ENCODE measurements around the gene SPATS2.

The SPATS2 gene

DNA sequence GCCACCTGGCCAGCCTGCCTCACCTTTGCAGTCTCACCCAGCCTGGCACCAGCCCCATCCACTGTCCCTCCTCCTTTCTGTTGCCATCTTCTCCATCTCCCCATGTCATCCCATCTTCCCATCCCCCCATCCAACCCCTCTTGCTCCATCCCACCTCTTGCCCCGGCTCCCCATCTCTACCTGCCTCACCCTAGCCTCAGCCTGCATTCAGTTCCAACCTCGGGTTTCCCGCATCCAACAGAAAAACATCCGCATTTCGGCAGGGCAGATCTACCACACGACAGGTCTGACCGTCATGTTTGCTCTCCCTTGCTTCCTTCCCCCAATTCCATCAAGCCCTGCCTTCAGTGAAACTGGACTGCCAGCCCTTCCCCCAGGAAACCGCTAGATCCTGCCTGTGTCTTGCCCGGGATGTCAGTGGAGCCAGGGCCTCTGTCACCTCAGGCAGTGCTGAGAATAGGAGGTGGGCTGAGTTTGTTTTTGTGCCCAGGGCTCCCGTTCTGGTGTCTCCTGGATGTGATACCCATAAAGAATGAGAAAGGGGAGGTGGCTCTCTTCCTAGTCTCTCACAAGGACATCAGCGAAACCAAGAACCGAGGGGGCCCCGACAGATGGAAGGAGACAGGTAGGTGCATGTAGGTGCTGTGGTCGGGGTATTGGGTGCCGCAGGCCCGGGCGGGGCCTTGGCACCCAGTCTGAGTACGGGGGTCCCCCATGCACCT lies 174.0 kb downstream of the SPATS2 start:
- DNase-seq (ENCODE audit: low read depth), result no peak

DNA sequence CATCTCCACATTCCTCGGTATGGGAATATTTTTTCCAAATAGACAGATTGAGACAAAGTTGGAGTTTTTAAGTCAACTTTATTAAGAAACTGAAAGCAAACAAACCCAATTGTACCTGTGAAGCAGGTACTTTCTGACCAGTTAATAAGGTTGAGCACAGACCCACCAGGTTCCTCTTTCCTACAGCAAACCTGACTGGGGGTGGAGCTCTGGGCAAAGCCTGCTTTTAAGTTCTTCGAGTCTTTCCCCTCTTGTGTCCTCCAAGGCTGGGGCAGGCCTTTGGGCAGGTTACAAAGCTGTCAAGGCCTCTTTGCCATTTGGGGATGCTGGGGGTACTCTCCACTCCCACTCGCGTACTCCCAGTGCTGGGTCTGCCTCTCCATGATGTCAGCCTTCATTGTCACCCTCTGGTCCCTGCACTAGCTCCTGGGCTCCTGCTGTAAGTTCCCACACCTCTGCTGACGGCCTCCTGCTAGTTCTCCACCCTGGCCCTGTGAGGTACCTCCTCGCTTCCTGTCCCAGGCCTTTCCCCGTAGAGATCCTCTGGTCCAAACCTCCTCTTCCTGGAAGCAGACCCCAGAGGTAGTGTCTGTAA lies 174.7 kb downstream of the SPATS2 start:
- DNase-seq (ENCODE audit: low read depth), result no peak

DNA sequence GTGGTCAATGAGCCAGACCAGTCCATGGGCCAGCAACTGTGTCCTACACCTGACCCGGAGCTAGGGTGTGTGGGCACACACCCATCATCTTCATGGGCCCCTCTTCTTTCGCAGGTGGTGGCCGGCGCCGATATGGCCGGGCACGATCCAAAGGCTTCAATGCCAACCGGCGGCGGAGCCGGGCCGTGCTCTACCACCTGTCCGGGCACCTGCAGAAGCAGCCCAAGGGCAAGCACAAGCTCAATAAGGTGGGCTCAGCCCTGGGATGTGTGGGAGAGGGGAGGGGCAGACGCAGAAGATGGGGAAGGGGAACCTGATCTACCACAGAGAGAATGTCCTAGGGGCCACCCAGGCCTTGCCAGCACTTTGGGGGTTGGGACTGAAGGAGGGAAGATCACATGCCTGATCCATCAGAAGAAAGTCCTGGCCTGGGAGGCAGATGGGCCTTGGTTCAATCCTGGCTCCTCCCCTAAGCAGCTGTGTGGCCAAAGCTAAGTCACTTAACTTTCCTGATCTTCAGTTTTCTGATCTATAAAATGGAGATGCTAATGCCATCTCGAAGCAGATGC lies 175.4 kb downstream of the SPATS2 start:
- no peak for DNase-seq (ENCODE audit: low read depth)

DNA sequence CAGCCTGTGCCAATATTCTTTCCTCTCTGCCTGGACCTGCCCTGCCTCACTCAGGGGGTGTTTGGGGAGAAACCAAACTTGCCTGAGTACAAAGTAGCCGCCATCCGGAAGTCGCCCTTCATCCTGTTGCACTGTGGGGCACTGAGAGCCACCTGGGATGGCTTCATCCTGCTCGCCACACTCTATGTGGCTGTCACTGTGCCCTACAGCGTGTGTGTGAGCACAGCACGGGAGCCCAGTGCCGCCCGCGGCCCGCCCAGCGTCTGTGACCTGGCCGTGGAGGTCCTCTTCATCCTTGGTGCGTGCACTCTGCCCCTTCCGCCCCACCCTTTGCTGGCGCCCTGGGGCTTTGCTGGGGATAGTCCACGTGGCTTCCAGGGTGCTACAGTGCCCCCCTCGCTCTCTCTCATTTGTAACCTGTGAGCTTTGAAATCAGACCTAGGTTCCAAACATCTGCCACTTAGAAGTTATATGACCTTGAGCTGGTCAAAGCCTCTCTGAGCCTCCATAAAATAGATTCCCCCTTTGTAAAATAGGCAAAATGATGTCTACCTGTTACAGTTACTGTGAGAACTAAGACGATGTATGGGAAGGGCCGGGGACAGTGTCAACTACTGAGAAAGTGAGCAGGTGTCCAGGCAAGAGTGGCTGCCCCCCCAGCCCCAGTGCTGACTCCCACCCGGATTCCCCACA lies 176.1 kb downstream of the SPATS2 start:
- no peak for DNase-seq (ENCODE audit: low read depth)

DNA sequence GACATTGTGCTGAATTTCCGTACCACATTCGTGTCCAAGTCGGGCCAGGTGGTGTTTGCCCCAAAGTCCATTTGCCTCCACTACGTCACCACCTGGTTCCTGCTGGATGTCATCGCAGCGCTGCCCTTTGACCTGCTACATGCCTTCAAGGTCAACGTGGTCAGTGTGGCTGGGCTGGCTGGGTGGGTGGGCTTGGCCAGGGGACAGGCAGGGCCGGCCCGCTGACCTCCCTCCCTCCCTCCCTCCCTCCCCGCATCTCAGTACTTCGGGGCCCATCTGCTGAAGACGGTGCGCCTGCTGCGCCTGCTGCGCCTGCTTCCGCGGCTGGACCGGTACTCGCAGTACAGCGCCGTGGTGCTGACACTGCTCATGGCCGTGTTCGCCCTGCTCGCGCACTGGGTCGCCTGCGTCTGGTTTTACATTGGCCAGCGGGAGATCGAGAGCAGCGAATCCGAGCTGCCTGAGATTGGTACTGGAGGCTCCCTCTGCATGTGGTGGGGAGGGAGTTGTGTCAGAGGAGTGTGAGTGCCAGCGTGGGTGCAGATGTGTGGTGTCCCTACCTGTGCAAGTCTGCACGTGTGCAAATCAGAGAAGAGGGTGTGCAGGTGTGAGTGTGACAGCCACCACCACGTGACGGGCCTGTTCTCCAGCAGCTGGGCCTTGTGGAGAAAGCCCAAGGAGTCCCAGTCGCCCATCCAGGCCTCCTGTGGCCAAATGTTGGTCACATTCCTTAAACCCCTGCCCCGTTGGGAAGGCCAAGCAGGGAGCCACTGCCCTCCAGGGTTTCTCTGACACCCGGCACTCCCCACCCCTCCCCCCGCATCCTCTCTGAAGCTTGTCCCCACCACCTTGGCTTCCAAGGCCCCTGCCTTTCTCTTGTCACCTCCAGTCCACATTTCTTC lies 176.9 kb downstream of the SPATS2 start:
- DNase-seq (ENCODE audit: low read depth), result no peak

DNA sequence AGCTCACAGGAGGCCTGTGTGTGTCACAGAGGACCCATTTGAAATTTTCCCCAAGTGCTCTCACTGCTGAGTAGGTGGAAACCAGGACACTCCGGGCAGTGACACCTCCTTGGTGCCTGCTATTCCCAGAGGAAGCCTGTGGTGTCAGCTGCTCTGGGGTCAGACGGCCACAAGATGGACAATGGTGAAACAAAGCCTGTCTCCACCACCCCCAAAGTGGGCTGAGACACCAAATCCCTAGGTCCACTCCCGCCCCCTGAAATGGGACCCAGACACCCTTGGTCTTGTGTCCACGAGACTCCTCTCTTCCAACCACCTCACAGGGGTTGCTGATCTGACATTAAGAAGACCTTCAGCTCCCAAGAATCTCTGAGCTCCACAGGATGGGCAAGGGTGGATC lies 178.6 kb downstream of the SPATS2 start:
- DNase-seq (ENCODE audit: low read depth), result no peak

DNA sequence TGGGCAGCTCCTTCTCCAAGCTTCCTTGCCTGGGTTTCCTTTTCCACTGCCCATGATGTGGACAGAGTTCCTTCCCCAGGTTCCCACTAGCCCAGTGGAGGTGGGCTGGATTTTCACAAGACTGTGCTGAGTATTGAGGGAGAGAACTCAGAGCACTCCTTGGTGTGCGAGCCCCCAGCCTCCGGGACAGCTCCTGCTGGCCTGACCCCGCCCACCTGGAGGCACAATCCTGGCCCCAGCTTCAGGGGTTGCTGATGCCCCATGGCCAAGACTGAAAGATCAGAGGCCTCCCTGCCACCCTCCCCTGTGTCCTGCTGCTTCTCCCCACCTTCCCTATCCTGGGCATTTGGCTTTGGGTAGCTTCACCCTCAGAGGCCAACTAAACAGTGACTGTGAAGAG lies 179.2 kb downstream of the SPATS2 start:
- no peak for DNase-seq (ENCODE audit: low read depth)

DNA sequence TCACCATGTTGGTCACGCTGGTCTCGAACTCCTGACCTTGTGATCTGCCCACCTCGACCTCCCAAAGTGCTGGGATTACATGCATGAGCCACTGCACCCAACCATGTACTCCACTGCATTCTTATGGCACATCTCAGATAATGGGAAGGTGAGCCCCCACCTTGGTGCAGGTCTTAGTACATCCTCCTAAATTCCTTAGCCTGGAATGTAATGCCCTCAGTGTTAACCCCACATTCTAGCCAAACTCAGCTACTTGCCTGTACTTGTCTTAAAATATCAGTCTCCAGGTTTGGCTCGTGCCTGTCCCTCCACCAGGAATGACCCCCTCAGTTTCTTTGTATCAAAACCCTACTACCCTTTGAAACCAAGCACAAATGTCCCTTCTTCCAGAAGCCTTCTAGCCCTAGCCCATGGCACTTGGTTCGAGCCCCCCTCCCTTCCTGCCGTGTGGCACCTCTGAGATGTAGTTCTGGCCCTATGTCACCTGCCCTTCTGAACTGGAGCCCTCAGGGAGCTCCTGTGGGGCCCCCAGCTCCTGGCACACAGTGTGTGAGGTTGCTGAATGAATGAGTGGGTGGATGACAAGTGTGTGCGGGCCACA lies 179.9 kb downstream of the SPATS2 start:
- no peak for DNase-seq (ENCODE audit: low read depth)

DNA sequence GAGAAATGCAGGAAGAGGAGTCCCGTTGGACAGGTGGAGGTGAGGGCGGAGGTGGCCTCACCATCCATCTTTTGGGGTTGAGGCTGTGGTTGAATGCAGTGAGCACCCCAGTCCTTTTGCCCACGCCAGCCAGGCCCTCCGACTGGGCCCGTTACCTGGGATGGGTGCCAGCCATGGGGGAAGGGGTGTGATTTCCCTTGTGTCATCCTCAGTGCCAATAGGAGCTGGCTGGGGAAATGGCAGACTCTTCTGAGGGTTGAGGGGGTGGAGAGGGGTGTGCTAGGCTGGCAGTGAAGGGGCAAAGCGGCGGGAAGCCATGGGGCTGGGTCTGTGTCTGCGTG lies 181.2 kb downstream of the SPATS2 start:
- DNase-seq (ENCODE audit: low read depth), result no peak

DNA sequence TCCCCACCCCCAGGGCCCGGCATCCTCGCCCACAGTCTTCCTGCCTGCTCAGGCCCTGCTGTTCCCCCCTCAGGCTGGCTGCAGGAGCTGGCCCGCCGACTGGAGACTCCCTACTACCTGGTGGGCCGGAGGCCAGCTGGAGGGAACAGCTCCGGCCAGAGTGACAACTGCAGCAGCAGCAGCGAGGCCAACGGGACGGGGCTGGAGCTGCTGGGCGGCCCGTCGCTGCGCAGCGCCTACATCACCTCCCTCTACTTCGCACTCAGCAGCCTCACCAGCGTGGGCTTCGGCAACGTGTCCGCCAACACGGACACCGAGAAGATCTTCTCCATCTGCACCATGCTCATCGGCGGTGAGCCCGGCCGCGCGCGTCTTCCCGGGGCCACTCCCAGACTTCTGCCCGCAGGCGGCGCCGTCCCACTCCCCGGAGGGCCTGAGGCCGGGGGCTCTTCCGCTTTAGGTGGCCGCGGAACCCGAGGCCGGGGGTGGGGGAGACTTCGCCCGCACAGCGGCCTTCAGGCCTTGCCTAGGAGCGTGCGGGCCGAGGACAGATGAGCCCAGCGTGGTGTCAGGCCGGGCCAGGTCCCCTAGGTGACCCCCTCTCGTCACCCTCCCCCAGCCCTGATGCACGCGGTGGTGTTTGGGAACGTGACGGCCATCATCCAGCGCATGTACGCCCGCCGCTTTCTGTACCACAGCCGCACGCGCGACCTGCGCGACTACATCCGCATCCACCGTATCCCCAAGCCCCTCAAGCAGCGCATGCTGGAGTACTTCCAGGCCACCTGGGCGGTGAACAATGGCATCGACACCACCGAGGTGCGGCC lies 181.8 kb downstream of the SPATS2 start:
- no peak for DNase-seq (ENCODE audit: low read depth)

DNA sequence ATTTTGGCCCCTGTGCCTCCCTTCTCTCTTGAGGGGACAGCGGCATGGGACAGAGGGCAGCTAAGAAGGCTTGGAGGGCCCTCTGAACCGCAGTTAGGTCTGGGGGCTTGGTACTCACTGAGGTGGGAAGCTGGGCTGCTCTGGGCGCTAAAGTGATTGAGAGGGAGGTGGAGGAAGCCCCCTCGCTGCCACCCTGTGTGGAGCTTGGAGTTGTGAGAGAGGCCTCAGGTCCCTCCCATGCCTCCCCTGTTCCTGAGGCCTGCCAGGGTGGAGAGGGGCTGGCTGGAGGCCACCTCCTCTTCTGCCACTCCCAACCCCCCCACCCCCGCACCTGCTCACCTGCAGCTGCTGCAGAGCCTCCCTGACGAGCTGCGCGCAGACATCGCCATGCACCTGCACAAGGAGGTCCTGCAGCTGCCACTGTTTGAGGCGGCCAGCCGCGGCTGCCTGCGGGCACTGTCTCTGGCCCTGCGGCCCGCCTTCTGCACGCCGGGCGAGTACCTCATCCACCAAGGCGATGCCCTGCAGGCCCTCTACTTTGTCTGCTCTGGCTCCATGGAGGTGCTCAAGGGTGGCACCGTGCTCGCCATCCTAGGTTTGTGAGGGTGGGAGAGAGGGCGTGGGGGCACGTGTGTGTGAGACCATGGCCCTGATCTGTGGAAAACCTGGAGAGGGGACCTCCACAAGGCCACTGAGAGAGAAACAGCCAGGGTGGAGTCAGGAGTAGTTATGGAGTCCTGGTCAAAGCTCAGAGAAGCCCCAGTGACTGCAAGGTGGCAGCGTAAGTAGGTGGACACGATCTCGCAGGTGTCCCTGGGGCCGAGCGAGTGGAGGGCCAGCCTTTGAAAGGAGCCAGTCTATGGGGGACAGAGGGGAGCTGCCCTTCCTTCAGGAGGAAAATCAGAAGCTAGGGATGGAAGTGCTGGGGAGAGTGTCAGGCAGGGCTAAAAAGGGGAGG lies 182.8 kb downstream of the SPATS2 start:
- no peak for DNase-seq (ENCODE audit: low read depth)

DNA sequence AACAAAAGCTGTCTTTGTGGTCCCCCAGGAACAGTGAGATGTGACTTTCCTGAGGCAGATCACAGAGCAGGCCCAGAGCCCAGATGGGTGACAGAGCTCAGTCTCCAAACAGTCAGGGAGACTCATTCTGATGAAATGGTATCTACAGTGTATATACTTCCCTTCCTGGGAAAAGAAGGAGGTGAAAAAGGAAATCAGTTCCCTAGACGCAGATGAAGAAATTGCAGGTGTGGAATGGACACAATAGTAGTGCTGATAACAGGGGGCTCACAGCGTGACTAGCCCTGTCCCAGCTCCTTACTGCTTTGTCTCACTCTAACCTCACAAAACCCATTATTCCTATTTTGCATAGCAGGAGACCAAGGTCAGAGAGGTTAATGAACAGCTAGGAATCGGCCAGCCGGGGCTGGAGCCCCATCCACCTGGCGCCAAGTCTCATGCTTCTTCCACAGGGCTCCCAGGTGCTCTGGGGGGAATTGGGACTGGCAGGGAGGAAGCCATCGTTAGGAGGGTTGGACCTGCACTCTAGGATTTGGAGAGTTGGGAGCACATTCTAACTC lies 183.5 kb downstream of the SPATS2 start:
- no peak for DNase-seq (ENCODE audit: low read depth)

DNA sequence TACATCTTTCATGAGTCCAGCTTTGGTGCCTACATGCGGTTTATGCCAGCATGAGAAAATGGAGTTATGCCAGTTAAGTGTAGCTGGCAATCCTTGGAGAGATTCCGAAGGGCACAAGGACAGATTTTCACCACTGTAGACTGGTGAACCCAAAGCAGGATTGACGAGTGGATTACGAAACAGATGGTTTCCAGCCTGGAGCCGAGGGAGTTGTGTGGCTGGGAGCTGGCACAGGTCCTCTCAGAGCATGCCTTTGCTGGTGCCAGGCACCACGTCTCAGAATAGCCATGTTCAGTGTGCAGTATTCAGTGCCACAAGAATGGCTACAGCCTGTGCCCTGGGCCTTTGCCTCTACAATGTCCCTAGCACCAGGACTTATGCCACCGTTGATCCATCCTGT lies 184.8 kb downstream of the SPATS2 start:
- no peak for DNase-seq (ENCODE audit: low read depth)

DNA sequence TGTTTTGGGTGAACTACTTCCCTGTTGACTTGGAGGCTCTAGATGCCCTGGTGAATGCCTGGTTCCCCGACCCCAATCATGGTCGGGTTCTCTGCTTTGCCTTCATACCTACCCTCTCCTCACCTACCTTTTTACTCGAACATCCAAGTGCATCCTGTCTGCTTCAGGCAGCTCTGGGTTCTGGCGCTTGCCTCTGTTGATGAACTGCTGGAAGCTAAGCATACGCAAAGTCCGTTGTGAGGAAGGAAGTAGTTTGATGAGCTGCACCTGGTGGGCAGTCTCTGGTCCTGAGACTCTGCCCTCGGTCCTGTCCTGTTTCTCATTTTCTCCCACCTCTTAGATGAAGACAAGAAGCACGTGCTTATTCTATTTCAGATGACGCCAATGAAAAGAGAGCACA lies 185.2 kb downstream of the SPATS2 start:
- no peak for DNase-seq (ENCODE audit: low read depth)

DNA sequence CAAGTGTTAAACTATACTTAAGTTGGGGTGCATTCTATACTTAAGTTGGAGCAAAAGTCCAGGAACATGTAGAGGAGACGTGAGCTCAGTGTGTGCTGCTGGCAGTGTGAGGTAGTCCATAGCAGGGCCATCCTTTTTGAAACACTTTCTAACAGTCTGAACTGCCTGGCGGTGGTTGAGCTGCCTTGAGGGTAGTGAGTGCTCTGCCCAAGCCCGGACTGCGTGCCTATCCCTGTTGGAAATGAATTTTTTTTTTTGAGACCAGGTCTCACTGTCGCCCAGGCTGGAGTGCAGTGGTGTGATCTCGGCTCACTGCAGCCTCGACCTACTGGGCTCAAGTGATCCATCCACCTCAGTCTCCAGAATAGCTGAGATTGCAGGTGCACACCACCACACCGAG lies 185.6 kb downstream of the SPATS2 start:
- no peak for DNase-seq (ENCODE audit: low read depth)

DNA sequence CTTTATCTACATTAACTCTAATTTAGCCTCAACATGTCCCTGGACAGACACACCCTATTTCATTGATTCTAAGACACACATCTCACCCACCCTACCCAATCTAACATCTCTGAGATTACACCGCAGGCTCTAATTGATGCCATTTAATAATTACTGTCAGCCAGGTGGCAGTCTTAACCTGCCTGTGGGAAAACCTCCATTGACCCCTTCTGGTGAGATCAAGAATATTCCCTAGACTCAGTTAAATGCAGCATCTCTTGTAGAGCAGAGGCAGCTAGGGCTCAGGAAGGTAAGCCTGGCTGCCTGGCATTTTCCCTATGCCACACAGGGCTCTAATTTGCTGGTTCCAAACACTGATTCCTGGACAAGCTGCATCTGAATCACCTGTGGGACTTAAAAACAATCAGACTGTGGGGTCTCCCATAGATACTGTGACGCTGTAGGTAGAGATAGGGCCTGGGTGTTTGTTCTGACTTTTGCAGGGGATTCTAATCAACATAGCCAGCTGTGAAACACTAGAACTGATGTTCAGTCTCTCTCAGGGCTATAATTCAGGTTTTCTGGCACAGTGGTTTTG lies 186.3 kb downstream of the SPATS2 start:
- no peak for DNase-seq (ENCODE audit: low read depth)

DNA sequence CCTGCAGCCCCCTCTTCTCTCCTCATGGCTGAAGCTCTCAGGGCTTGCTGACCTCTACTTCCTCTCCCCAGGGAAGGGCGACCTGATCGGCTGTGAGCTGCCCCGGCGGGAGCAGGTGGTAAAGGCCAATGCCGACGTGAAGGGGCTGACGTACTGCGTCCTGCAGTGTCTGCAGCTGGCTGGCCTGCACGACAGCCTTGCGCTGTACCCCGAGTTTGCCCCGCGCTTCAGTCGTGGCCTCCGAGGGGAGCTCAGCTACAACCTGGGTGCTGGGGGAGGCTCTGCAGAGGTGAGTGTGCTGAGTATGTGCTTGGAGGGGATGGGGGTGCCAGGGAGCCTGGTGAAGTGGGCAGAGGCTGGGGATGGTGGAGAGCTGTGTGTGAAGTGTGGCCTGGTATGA lies 187.0 kb downstream of the SPATS2 start:
- no peak for DNase-seq (ENCODE audit: low read depth)

DNA sequence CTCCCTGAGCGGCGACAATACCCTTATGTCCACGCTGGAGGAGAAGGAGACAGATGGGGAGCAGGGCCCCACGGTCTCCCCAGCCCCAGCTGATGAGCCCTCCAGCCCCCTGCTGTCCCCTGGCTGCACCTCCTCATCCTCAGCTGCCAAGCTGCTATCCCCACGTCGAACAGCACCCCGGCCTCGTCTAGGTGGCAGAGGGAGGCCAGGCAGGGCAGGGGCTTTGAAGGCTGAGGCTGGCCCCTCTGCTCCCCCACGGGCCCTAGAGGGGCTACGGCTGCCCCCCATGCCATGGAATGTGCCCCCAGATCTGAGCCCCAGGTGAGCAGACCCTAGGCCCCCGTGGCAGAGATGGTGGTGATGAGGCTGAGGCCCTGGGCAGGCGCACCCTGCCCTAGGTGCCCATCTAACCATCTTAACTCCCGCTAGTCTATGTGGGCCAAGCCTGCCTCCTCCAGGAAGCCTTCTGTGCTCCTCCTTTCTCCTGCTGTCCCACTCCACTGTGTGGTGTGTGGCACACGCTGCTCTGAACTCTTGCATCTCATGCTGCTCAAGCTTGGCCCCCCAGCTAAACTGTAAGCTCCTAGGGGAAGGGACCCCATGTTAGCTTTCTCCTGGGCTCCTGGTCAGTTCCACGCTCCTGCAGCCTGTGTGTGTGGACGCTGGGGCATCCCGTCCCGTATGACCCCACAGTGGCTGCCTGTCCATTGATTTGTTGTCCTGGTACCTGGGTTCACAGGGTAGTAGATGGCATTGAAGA lies 188.5 kb downstream of the SPATS2 start:
- DNase-seq (ENCODE audit: low read depth), result no peak

All from stimulated activated CD8-positive, alpha-beta memory T cell treated with anti-CD3 and anti-CD28 coated beads, Interleukin-7, amount 100 ng/mL, for 24 hours (primary cell).